Measurements from ENCODE around the gene COL5A2.

The COL5A2 gene

GRCh38 chr2:189095101-189095500 lies 84.5 kb downstream of the COL5A2 start:
- DNase-seq, result no peak

DNA sequence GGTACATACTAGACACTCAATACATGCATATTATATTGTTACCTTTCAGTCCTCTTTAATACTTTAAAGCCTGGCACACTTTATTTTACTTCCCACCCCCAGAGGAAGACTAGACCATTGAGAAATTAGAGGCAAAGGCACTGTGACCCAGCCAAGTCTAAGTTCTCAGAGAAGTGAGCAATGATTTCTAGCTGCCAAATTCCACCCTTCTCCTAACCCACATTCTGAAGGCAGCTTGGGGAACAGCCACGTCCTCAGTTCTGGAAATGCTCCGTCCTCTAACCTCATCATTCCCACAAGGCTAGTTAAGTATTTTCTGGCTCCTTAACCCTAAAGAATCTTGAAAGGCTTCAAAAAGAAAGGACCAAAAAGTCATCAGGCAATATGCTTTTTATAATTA lies 86.6 kb downstream of the COL5A2 start:
- DNase-seq, result no peak

GRCh38 chr2:189091253-189091652 lies 88.3 kb downstream of the COL5A2 start:
- DNase-seq, result no peak

DNA sequence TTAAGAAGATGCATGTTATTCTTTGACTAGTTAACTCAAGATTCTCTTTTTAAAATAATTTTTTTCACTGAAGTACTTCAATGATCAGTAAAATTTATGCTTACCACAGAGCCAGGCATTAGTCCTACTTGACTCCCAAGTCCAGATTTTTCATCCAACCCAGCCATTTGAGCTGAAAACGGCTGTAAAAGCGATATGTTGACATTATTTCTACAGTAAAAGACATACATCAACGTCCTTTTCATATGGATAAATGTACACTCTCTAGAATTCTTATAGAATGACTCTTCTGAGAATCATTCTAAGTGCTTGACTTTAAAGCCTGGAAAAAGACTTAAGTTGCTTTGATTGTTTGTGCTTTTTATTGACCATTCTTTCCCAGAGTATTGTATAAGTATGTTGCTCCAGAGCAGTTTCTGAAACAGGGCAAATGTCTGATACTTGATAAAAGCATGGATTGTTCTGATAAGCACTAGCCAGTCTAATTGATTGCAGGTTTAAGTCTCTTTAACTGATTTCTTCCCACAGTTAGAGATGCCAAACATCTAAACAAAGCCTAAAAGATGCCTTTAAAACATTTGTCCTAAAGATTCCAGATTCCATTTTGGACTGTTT lies 90.9 kb downstream of the COL5A2 start:
- no peak for DNase-seq

GRCh38 chr2:189086710-189087109 lies 92.9 kb downstream of the COL5A2 start:
- DNase-seq, result no peak

DNA sequence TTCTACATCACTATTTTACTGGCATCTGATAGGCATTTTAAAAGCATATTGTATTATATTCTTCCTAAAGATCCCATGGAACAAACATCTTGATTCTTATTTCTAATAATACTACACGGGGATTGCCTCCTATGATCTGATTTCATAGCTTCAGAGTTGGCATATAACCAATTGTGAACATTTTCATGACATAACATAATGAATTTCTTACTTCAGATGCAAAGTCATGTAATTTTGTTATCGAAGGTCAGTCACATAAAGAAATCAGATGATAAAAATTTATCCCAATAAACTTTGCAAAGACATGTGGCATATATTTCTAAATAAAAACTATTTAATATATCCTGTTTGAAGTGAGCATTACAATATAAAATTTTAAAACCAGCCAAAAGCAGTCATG lies 93.3 kb downstream of the COL5A2 start:
- no peak for DNase-seq

DNA sequence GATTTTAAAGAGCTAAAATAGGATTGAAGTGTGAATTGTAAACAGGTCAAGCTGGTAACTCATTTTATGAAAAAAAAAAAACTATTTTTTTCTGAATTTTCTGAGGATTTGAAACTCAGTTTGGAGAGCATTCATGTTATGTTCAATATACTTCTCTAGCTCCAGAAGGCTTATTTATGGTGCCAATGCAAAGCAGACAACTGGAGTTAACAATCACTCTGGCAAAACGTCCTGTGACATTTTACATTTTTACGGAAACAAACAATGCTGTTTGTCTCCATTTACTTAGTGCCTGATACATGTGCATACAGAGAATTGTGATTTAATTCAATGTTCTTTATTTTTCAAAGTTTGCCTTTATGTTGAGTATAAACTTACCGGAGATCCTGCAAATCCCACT lies 96.0 kb downstream of the COL5A2 start:
- no peak for DNase-seq

DNA sequence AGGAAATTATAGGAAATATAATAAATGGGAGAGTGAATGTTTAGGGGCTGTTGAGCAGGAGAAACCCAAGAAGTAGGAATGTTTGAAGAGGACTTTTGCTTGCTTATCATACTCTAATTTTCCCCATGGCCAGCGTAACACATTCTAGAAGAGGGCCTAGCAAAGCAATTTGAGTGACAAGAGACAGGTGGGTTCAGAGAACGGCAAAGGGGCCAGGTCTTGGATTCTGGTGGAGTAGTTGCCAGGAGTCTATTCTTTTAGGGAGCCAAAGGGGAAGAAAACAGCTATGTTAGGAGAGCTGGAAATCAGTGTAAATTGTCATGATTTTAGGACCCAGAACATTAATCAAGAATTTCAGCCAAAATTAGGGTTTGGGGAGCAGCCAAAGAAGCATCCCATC lies 96.5 kb downstream of the COL5A2 start:
- DNase-seq, result no peak

DNA sequence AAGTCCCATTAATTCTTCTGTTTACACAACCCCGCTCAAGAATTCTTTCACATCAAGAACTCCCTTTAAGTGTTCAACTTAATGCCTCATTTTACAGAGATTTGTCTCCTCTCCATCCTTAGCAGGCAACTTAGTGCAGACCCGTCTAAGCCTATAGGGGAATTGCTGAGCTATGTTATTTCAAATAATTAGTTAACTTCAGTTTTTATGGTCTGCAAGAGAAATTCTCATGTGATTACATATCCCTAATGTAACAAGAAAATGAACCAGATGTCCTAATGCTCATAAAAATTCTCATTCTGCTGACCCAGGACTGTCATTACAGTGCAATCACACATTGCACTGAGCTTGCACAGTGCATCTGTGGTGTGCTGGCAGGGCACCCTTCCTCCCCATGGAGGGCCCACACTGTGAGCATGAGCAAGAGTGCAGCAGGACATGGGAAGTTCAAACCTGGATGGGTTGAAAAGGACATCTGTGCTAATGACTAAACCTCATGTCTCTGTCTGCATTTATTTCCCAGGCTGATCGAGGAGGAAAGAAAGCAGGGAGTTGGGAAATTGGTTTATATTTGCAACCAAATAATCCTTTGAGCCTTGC lies 97.1 kb downstream of the COL5A2 start:
- no peak for DNase-seq

- DNase-seq, result no peak
Observed at GRCh38 chr2:189076572-189076971, 103.0 kb downstream of the COL5A2 start.

DNA sequence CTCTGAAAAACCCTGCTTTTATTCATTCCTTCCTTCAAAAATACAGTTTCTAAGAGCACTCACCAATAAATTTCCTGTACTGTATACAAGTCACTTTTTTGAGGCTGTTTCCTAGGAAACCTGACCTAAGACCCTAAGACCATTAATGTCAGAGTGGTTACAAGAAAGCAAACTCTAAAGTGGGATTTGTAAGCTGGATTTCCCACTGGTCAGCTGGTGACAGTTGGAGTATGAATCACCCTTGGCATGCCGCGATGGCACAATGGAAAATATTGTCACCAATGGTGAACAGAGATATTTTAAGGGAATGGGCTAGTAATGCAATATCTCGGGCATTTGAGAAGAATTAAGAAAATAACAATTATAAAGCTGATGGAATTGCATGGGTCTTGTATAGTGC lies 103.4 kb downstream of the COL5A2 start:
- DNase-seq, result no peak

DNA sequence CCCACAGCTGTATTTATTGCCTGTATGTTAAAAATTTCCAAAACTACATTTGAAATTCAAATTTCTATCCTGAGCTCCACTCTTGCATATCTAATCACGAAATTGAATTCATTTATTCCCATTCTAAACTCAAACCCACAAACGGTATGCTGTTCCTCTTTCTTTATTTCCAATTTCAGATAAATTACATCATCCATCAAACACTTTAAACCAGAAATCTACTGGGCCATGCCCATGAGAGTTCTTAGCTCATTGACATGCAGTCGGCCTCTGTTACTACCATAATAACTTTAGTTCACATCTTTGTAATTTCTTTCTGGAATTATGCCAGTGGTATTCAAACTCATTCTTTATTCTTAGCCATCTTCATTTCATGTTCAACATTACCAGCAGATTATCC lies 105.1 kb downstream of the COL5A2 start:
- DNase-seq, result no peak

- no peak for DNase-seq
Observed at GRCh38 chr2:189072036-189072435, 107.5 kb downstream of the COL5A2 start.

GRCh38 chr2:189069855-189070619 lies 109.5 kb downstream of the COL5A2 start:
- DNase-seq, result no peak

DNA sequence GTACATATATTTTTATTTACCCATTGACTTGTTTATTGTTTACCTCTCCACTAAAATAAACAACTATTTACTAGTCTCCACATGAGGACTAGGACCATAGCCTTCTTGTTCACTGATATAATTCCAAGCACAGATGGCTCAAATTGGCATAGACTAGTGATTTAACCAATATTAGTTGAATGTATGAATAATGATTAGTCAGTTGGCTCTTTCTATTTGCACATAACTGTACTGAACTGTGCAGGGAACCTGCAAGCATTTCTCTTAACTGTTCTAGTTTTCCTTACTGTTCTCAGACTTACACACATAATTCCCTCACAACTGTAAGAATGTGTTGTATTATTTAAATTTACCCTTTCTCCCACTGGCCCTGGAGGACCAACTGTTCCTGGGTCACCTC lies 113.5 kb downstream of the COL5A2 start:
- DNase-seq, result no peak

GRCh38 chr2:189060096-189060642 lies 119.4 kb downstream of the COL5A2 start:
- DNase-seq, result no peak

GRCh38 chr2:189057316-189057715 lies 122.2 kb downstream of the COL5A2 start:
- no peak for DNase-seq

DNA sequence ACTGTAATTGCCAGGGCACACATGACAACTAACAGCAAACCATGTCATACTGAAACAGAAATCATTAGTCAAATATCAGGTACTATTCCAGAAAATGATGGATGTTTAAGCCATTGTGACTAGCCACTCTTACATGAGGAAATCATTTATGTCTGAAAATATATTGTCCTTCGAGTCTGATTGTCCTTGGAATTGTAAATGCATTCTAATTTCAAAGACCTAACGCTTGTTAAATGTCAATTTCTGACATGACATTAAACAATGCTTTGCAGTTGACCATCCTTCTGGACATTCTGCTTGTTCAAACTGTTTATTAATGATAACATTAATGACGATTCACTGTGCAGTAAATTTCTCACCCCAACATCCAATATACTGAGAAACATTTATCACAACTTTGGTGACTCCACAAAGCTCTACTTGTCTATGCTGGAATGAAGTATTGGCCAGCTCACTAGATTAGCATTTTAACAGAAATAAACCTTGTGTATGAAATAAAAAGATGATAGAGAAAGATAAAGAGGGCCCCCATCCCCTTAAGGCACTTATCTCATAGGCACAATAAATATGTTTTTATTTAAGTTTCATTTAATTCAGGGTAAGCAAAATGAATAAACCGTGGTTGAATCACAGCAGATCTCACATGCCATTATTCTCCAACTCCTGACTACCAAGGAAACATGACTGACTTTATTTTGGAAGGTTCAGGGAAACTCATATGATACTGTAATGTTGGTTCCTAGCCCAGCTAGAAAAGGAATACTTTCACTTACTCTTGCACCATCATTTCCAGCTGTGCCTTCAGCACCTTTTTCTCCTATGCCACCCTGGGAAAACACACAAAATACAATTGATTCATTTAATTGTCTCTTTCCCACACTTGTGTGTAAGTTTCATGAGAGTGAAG lies 123.1 kb downstream of the COL5A2 start:
- no peak for DNase-seq

DNA sequence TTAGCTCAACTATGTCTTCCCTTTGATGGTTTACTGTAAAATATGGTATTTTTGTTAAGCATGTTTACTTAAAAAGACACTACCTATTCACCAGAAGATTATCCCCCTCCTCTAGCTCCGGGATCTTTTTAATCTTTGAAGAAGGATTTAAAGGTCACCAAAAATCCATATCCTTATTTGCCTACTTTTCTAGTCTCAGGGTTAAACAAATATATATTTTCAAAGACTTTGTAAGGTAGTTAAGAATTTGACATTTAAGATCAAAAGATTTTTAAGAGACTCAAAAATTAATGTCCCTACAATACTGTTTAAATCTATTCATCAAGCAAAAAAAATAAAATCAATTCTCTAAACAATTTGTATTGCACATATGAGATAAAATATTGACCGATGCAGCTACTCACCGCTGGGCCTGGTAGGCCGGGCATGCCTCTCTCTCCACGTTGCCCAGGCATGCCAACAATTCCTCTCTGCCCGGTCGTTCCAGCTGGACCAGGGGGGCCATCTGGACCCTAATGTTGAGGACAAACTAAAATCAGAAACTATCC lies 129.3 kb downstream of the COL5A2 start:
- DNase-seq, result no peak

- no peak for DNase-seq
Observed at GRCh38 chr2:189049709-189050164, 129.8 kb downstream of the COL5A2 start.

GRCh38 chr2:189048189-189048588 lies 131.4 kb downstream of the COL5A2 start:
- no peak for DNase-seq

DNA sequence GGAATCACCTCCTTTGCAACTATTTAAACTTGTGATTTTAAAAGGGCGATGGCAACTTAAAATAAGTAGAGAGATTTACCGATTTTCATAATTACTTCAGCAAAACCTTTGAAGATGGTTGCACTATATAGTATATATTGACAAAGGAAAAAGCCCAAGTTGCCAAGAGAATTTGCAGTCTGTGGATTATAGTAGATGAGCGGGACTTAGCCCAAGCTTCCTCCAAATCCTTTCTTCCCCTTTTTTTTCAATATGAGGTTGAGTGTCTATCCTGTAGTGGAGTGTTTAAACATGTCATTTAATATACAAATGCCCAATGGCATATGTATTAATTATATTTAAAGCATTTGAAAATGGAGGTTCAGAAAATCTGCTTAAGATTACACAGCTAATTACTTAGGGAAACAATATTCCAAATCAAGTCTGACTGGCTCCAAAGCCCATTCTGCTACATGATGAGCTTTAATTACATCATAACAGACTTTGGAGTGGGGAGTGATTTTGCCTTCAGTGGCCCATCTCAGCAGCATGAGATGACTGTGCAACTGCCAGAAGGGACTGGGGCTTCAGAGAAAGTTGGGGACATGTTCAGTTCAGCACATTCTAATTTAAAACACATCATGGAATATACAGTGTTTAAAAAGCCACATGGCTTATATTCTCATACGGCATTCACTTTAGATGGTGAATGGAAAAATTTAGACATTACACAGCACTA lies 132.2 kb downstream of the COL5A2 start:
- DNase-seq, result no peak

All from GOT3 (cell line).